ENCODE measurements around the gene HEATR9.

HEATR9 gene

DNA sequence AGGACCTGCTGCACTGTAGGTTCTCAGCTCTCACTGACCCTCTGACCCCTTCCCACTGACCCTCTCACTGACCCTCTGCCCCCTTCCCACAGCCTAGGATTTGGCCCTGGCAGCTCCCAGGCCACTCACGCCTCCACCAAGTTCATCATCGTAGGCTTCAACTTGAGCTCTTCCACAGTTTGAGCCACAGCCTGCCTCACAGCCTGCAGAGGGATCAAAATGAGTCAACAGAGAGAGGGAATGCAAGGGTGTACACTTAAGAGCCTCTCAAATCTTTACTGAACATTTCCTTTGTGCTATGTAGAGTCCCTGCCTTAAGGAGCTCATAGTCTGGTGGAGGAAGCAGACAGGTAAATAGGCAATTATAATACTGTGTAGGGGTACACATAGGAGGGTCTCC, 12.1 kb downstream of the HEATR9 start:
- no peak for DNase-seq

DNA sequence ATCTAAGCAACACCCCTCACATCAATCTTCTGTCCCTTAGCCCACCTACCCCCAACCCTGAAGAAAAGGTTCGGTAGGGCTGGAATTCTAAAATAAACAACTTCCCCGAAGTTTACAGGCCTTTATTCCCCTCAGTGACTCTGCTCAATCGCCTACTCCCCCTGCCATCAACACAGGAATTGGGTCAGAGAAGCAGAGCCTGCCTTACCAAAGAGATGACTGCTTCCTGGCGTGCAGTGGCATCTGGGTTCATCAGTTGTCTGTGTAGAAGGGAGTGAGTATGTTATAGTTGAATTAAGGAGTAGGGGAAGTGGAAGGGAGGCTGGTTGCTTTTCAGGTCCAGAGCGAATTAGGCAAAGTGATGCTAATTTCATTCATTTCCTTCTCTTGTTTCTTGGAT, 12.7 kb downstream of the HEATR9 start:
- DNase-seq, result no peak

DNA sequence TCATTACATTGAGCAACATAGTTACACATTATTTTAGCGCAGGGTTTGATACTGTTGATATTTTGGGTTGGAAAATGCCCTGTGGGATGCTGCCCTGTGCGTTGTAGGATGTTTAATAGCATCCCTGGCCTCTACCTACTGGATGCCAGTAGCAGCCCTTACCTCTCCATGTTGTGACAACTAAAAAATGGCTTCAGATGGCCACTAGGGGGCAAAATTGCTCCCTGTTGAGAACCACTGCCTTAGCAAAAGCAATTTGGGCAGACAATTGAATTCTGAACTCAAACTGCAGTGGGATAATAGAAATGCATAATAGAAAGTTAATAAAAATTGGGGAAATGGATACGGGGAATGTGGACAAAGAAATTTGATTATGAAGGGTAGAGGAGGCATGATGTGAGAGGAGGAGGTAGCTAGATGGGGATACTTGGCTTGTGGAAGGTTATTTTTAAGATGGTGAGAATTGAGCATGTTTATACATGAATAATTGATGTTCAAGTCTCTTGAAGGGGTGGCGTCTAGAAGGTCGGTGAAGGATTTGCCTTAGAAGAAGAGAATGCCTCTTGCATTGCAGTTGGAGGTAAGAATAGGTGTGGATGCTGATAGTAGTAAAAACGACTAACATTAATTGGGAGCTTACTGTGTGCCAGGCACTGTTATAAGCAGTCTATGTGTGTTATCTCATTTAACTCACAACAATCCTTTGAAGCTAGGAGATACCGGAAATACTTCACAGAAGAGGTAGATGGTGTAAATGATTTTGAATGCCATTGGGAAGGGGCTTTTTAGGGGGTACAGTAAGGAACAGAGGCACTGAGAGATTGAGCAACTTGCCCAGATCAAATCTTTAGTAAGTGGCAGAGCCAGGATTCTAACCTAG, 19.0 kb downstream of the HEATR9 start:
- peak; percentile 78 for DNase-seq

DNA sequence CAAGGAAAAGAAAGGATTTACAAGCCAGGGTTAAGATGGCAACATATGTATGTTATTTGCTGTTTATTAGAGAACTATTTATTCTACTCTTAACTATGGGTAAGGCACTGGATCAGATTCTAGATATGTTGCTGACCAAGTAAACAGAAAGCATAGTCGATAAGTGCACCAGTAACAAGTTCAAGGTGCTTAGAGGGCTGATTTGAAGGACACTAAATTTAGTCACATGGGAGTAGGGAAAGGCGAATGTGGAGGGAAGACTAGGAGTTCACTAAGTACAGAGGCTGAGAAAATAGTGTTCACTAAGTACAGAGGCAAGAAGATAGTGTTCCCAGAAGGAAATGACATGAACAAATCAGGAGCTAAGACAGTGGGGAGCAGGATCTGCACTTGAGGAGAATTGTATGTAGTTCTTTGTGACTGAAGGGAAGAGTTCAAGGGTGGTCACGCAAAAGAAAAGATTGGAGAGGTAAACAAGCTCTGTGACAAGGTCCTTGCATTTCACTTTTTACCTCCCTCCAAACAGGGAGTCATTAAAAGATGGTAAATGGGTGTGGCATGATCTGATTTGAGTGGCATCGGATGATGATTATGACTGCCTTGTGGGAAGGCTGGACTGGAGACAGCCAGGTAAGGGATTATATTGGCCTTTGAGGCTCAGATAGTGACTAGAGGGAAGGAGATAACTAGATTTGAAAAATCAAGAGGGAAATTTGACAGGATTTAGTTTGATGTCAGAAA, 20.9 kb downstream of the HEATR9 start:
- DNase-seq, result no peak

DNA sequence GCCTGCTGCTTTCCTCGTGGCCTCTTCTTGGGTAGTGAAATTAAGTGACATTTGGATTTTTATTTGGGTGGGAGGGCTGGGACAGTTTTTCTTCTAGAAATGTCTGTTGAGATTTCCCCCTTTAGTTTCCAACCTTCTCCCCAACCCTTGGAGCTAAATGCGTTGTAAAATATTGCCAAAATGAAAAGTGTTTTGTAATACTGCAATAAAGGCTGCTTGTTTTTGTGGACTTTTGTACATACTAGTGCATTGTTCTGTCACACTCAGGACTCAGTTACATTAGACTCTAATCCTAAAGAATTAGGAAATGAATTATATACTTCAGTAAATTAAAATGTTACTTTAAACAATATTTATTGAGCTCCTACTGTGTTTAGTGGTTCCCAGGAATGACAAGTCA, 21.7 kb downstream of the HEATR9 start:
- no peak for DNase-seq

DNA sequence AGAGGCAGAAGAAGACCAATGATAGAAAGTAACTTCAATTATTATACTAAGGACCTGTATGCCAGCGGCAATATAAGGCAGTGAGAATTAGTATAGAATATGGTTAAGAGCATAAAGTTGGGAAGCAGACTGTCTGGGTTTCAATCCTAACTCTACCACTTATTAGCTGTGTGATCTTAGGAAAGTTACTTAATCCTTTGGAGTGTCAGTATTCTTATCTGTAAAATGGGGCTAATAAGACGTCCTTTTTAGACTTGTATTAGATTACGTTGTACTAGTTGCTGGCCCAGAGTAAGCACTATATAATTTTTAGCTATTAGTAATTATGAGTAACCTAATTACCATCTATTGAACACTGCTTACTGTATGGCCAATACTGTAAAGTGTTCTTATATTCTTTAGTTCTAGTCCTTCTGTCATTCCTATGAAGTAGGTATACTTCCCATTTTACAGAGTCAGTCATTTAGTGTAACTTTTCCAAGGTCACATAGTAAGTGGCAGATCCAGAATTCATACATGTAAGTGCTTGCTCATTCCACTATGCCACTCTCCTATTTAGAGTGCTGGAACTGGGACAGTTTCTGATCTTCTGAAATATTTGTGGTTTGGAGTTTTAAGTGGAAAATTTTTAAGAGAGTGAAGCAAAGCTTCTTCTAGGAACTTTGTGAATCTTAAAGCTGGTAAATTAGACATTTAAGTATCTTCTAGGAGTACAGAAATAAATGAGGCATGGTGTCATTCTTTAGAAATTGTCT, 22.5 kb downstream of the HEATR9 start:
- no peak for DNase-seq

DNA sequence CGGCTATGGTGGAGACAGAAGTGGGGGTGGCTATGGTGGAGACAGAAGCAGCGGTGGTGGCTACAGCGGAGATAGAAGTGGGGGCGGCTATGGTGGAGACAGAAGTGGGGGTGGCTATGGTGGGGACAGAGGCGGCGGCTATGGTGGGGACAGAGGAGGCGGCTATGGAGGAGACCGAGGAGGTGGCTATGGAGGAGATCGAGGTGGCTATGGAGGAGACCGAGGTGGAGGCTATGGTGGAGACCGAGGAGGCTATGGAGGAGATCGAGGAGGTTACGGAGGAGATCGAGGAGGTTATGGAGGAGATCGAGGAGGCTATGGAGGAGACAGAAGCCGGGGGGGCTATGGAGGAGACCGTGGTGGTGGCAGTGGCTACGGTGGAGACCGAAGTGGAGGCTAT, 24.1 kb downstream of the HEATR9 start:
- DNase-seq, result no peak

DNA sequence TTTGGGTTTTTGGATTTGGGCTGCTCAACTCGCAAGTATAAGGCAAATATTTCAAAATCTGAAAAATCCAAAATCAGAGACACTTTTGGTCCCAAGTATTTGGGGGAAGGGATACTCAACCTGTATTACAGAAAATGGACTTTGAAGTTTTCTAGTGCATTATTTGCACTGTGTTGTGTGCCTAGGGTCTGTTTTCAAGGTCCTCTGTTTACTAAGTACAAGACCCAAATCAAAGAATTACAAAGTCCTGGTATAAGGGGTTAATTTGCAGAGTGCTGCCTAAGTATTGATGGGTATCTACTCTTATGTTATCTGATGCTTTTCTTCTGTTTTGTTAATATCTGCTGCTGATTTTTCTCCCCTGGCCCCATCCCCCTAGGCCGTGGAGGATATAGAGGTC, 25.0 kb downstream of the HEATR9 start:
- DNase-seq, result no peak

DNA sequence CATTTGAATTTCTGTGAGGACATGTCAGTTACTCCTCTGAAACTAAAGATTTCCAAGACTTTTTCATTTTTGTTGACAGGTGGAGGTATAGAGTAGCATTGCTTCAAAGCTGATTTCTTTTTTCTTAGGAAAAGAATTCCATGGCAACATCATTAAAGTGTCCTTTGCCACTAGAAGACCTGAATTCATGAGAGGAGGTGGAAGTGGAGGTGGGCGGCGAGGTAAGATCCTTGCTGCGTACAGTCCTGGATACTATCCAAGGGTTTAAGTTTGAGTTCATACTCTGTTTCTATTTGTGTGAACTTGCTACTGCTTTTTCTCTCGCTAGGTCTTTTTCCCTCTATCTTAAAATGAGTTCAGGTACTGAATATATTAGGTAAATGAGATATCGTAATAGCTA, 26.5 kb downstream of the HEATR9 start:
- DNase-seq, result no peak

DNA sequence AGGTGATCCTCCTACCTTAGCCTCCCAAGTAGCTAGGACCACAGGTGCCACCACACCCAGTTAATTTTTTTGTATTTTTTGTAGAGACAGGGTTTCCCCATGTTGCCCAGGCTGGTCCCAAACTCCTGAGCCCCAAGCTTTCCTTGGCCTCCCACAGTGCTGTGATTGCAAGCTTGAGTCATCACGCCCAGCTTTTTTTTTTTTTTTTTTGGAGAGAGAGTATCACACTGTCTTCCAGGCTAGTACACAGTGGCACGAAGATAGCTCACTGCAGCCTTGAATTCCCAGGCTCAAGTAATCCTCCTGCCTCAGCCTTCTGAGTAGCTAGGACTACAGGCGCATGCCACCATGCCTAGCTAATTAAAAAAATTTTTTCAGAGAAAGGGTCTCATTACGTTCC, 27.2 kb downstream of the HEATR9 start:
- DNase-seq, result no peak

DNA sequence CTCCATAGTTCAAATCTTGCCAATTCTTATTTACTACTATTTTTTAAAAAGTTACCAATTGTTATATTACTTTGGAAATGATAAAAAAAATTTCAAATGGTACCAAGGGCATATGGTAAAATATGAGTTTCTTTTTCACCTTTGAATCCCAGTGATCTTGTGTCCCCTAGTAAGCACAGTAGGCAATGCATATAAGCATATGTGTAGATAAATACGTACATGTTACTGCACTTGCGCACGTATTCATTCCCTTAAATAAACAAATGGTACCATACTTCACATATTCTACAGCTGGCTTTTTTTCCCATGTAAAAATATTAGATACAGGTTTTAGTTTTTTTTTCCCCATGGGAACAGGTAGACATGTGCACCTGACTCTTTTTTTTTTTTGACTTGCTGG, 27.6 kb downstream of the HEATR9 start:
- DNase-seq, result no peak

DNA sequence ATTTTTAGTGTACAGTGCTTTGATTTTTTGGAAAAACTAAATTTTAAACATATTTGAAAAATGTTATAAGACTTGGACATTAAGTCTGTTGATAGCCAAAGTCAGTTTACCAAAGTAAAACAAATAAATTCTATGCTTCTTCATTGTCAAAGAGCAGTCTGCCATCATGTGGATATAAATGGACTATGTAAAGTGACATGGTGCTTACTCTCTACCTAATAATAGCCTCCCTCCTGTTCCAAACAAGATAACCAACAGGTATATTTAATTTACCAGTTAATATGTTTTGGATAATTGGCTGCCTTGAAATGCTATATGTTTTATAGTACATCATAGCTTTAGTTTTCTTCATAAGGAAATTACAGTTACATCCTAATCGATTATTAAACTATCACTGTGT, 43.5 kb downstream of the HEATR9 start:
- DNase-seq, result no peak

DNA sequence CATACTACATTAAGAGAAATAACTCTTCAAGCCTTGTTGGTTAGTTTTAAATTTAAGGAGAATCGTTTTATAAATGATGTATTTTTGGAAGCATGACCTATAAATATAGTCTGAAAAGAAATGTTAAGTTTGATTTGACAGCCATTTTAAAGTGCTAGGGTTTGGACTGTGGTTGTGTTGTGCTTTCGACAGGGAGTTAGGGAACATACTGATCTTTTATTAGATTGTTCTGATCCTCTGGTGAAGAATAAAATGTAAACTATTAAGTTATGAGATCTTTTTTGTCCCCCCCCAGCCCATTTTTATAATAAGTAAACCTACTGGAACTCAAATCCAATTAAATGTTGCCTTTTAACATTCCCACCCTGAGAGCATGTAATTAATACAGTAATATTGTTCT, 47.4 kb downstream of the HEATR9 start:
- DNase-seq, result no peak

DNA sequence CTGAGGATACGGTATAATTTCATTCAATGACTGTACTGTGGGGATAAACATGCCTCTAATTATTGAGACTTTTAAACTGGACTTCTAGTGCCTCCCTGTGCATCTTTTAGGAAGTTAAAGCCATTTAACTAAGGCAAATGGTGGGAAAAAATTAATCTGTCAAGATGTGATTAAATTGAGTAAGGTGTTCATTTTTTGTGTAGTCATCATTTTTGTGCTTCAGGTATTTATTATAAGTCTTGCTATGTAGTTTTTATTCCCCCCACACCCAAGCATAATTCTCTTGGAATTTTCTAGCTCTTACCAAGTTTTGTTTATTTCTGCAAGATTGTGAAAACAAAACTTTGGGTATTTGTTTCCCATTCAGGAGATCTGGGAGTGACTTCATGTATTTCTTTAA, 49.2 kb downstream of the HEATR9 start:
- no peak for DNase-seq

DNA sequence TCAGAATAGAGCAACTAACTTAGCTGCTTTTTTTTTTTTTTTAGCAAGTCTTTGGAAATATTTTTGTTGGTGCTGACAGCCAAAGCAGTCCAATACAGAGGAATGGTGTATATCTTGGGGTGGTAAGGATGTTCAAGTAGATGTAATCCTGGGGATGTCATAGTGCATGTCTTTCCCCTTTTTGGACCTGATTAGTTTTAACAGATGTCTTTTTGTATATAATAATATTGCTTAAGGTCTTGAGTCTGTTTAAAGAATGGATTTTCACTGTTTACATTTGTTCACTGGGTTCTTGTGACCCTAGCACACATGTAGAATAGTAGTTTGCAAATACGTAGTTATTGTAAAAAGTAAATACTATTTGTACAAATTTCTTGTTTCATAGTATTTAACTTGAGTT, 51.5 kb downstream of the HEATR9 start:
- no peak for DNase-seq

DNA sequence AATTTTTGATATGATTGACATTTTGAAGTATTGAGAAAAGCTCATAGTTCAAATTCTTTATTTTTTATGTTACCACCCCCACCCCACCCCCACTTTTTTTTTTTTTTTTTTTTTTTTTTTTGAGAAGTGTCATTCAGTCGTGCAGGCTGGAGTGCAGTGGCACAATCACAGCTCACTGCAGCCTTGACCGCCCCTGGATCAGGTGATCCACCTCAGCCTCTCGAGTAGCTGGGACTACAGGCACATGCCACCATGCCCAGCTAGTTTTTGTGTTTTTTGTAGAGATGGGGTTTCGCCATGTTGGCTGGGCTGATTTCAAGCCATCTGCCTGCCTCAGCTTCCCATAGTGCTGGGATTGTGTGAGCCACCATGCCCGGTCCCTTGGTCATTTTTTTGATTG, 52.0 kb downstream of the HEATR9 start:
- DNase-seq, result no peak

DNA sequence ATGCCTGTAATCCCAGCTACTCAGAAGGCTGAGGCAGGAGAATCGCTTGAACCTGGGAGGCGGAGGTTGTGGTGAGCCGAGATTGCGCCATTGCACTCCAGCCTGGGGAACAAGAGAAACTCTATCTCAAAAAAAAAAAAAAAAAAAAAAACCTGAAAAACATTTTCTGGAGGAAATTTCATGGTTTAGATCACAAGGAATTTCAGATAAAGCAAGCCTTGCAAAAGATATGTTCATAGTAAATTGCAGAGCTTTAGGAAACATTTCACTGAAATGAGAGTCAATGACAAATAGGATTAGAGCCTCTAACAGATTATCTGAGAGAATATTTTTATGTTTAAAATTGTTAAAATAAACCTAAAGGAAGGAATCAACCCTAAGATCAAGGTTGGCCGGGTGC, 56.2 kb downstream of the HEATR9 start:
- no peak for DNase-seq

DNA sequence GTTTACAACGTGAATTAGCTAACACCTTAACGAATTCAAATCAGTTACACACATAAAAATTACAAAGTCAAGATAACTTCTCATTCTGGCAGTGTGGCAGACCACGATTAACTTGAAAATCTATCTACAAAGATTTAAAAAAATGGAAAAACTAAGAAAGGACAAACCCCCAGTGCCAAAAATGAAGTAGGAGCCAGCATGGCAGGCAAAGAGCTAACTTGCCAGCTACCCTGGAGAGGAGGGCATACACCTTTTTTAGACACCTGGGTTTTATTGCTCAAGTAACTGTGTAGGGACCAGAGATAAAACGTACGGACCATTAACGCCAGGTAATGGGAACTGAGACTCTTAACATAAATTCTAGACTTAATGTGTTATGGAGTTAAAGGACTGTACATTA, 56.9 kb downstream of the HEATR9 start:
- DNase-seq, result no peak

DNA sequence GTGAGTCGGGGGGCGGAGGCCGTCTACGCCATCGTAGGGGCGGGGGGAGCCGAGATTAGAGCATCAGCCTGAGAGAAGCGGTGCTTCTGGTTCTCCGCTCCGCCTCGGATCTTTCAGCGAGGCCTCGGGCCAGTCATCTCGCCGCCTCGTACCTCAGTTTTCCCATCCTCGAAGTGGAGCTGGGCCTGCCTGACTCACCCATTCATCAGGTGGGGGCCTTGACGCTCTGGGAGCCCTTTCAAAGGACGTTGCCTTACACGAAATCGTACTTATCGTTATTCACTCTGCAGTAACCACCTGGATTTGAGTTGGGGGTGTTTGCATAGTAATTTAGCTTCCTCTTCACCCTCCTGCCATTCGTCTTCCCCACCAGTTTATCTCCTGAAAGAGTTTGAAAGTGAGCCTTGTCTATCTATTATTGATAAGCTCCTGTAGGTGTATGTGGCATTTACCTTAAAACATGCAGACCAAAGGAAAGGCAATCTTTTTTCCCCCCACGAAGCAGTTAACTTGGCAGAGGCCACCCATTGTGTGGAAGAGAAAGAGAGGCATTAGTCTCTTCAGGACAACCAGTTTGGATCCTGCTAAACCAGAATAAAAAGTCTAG, 58.7 kb downstream of the HEATR9 start:
- no peak for DNase-seq

DNA sequence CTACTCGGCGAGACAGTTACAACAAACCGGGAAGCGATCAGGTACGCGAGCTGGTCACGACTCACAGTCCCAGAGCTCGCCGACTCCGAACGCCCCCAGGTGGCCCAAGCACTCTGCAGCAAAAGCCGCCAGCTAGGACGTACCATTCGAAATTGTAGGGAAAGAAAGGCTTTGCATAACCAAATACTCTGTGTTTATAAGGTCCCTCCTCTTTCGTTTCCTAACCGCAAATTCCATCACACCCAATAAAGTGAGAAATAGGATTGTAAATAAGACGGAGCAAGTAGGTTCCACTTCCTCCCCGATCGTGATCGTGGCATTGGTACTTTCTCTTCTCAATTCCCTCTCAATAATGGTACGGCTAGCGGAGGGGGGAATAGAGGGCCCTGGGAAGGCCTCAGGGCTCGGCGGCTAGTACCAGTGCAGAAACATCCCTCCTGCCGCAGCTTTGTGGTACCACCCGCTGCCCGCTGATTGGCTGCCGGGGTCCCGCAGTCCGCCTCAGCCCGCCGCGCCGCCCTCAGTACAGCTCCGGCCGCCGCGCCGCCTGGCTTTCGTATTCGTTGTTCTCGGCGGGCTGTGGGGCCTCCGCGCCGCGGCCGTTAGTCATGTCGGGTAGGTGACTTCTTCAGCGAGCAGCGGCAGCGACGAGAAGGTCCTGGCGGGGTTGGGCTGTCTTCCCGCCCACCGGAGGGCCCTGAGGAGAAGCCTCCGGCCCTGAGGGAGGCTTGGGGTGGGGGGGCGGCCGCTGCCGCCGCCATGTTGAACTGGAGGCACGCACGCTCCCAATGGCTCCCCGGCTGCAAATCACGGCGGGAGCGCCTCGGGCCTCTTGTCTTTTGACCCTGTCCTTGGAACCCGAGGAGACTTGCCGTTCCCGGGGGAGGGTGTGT, 59.5 kb downstream of the HEATR9 start, which contains the start of gene TAF15:
TSS of gene TAF15 (plus strand) at position 523 of the 893 bp plus-strand sequence. CDS start at position 609, 86 bp downstream.
- DNase-seq, result peak; percentile 98

DNA sequence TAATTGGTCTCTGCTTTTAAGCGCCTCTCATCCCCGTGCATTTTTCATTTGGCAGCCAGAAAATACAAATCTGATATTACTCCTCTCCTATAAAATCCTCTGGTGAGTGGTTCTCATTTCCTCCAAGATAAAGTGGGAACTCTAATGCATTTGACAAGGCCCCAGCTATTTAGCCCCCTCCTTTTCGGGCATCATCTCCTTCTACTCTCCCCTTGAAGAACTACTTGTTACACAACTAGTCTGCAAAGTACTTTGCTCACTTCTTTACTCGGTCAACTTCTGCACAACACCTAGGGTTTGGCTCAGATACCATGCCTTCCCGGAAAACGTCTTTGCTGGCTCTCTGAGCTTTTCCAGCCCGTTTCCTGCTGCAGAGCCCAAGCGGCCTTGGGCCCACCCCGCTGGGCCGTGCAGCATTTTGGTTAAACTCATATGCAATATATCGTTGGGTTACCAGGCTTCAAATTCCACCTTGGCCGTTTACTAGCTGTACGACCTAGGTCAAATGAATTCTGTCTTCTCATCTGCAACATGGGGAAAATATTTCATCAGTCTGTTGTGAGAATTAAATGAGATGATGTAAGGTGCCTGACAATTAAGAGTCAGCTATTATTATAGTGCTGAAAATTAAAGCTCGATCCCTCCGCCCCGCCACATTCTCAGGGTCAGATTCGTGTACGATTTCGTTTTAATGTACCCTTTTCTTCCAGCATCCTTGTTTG, 60.3 kb downstream of the HEATR9 start:
- no peak for DNase-seq
